ENCODE results near the gene WDR74.

GRCh38 chr11:62817129-62817528 lies 22.3 kb downstream of the WDR74 start:
- TF ChIP-seq POLR2AphosphoS5 (IDR thresholded peaks at IDR 0.05) (no peak), EP300 (IDR thresholded peaks at IDR 0.05) (no peak)
- TF ChIP-seq, protein P1, sequence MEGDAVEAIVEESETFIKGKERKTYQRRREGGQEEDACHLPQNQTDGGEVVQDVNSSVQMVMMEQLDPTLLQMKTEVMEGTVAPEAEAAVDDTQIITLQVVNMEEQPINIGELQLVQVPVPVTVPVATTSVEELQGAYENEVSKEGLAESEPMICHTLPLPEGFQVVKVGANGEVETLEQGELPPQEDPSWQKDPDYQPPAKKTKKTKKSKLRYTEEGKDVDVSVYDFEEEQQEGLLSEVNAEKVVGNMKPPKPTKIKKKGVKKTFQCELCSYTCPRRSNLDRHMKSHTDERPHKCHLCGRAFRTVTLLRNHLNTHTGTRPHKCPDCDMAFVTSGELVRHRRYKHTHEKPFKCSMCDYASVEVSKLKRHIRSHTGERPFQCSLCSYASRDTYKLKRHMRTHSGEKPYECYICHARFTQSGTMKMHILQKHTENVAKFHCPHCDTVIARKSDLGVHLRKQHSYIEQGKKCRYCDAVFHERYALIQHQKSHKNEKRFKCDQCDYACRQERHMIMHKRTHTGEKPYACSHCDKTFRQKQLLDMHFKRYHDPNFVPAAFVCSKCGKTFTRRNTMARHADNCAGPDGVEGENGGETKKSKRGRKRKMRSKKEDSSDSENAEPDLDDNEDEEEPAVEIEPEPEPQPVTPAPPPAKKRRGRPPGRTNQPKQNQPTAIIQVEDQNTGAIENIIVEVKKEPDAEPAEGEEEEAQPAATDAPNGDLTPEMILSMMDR (IDR thresholded peaks at IDR 0.05) = no peak

Data from gastroesophageal sphincter (tissue), 3 donors.